OCI-M1 (cell line): ENCODE measurements around the gene CDK5RAP3.
A peak's percentile ranks its signal among the peaks of the same experiment; 100 is the strongest.

Experiments used
- DNase-seq: peaks from one replicate; lab custom pipeline; 2025; lab: John Stamatoyannopoulos, UW

CDK5RAP3 gene

DNA sequence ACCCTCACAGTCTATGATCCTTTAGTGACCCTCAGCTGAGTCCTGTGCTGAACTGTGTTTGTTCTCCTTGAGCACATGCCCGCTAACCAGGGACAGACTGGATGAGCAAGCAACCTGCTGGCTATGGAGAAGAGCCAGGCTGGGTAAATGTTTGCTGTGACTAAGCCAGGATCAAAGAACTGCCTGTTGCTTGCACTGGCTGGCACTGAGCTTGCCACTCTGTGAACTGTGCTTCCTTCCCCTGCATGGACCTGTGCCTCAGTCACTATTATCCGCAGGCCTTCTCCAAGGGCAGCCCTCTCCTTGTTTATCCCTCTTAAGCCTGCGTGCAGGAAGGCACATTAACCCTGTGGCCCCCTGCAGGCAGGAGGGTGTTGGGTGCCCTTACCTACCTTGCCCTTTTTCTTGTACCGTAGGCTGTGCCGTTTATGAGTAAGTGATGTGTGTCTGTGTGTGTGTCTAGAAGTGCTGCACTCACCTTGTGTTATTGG is 22.2 kb upstream of the CDK5RAP3 start:
- no peak for DNase-seq

DNA sequence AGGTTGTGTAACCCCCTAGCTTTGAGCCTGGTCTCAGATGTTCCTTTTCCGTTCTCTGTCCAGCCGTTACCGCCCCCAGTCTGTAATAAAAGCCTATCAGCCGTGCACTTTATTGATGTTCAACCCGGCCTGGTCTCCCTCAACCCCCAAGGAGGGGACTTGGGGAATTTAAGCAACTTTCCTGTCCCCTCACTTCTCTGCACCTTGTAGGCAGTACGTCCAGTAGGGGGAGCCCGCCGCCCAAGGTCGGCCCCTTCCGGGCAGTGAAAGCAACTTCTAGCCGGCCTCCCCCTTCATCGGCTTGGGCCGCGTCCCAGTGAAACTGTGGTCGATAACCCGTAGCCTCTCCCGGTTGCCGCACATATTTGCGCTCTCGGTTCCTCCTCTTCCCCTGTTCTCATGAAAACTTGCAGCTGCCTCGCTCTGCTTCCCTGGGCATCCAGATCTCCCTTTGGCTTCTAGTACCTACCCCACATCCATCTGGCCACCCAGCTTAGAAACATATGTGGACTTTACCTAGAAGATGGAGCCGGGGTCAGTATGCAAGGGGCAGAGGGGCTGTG is 21.6 kb upstream of the CDK5RAP3 start:
- peak; percentile 91 for DNase-seq

DNA sequence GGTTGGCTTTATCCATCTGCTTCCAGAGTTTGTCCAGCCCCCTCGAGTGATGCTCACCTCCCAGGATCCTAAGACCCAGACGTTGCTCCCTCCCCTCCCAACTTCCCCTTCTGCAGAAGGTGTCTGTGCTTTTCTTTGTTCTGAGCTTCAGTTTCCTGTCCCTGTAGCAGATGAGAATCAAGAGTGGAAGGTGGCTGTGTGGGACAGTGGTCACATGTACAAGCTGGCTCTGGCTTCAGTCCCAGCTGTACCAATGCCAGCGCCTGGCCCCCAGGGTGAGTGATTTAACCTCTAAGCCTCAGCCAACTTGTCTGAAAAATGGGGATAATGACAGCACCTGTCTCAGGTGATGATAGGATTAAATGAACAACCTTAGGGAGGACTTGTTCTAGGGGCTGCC is 21.0 kb upstream of the CDK5RAP3 start:
- no peak for DNase-seq

DNA sequence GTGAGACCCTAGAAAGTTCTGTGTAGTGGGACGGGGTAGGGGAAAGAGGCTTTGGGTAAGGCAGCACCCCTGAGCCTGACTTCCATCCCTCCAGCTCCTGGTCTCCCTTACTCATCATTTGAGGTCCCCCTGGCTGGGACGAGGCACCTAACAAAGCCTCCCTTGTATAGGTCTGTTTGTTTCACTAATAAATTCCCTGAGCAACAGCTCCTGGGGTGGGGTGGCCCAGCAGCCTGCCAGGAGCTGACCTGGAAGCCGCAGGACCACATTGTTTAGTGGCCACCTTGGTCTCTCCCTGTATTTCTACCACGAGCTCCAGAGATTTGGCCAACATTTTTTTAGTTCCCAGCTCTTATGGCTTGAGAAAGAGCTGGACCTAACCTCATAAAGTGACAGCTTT is 20.5 kb upstream of the CDK5RAP3 start:
- no peak for DNase-seq

DNA sequence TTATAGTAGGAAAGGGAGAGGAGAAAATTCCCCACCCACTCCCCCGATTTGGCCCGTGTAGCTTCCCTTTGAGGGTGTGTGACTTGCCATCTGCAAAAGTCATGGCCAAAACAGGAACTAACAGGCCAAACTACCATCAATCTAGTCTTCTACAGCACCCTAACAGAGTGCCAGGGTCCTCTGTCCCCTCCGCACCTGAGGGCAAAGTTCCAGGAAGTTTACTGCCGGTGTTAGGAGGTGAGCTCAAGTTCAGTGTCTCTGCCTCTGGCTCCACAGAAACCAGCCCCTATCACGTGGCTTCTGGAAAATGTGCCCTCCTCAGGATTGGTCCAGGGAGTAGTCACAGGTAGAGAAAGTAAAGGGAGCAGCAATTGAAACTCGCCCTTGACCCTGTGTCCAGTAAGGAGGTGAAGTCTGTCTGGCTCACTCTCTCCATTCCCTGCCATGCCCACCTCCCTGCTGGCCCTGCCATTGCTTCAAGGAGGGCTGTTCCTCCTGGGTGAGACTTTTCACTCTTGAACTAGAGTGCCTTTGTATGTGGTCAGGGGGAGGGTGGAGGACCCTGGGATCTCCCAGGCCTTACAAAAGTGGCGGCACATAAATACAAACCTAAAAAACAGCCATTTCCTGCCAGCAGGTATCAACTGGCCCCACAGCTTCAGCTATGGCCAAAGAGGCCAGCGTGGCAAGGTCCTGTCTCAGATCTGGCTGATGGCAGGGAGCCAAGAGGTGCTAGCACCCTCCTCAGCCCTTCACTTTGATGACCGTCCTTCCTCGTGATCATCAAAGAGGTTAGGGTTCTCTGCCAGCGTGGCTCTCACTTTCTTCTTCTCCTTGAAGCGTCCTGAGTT is 18.5 kb upstream of the CDK5RAP3 start:
- DNase-seq = no peak

DNA sequence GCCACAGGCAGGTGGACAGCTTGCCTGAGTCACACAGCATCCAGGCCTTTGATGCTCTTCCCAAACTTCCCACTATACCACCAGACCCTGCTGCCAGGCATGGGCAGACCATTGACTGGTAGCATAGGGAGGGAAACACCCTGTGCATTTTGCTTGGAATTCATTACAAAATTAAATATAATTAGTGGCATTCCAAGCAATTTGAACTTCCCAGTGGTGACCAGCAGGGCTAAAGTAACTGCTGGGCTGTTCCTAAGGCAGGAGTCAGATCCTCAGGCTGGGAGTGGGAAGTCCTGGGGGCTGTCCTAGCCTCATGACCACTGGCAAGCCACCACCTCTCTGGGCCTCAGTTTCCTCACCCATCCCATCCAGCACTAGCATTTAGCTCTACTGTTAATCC is 17.0 kb upstream of the CDK5RAP3 start:
- DNase-seq = no peak

DNA sequence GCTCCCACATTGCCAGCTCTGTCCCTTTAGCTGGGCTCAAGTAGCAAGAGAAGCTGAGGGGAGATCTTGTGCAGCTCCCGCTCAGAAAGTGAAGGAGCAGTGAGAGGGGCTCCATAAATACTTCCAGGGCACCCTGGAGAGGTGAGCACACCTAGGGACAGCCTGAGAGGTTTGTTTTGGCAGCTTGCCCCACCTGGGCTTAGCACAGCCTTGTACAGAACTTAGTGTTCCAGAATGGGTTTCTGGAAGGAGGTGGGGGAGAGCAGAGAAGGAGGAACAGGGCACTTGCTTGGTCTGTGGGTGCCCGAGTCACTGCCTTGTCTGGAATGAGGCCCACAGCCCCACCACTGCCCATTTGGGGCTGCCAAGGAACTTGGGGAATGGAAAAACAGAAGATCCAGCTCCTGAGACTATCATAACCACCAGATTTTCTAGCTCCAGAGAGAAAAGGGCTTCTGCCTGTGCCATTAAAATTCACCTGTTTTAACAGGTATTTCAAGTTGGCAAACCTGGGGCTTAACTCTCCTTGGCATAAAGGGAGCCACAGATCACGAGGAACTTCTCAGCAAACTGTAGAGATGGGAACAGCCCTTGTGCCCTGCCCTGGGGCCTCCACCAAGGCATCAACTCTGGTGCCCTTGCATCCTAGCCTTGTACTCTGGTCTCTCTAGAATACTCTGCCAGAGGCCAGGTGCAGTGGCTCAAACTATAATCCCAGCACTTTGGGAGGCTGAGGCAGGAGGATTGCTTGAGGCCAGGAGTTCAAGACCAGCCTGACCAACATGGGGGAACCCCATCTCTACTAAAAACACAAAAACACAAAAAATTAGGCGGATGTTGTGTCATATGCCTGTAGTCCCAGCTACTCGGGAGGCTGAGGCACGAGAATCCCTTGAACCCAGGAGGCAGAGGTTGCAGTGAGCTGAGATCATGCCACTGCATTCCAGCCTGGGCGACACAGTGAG is 15.1 kb upstream of the CDK5RAP3 start:
- DNase-seq = no peak

DNA sequence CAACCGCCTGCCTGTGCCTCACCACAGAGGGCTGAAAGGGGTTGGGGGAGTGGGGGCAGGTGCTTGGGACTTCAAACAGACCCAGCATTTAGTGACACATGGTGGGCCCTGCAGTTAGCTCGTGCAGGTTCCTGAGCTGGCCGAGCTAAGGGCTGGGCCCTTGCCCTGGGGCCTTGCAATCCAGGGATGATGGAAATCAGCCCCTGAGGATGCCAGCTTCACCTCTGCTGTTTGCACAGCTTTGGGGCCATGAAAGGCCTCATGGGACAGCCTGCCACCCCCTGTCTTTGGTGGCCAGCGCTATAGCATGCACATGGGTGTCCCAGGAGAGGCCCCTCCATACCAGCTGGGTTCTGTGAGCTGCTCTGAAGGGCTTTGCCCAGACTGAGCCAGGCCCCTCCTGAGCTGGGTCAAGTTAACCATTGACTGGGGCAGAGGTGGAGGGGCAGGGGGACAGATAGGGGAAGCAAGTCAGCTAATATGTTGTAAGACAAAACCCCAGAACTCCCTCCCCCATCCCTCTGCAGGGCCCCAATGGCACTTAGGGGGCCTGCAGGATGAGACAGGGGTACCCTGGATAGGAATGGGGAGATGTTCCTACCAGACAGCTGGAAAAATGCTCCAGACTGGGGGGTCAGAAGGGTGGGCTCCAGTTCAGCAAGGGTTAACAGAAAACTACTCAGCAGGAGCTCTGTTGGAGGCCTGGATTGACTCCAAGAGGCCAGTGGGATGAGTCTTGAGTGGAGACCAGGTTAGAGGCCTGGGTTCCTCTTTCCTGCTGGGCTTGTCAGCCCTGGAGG is 13.9 kb upstream of the CDK5RAP3 start:
- DNase-seq = no peak

DNA sequence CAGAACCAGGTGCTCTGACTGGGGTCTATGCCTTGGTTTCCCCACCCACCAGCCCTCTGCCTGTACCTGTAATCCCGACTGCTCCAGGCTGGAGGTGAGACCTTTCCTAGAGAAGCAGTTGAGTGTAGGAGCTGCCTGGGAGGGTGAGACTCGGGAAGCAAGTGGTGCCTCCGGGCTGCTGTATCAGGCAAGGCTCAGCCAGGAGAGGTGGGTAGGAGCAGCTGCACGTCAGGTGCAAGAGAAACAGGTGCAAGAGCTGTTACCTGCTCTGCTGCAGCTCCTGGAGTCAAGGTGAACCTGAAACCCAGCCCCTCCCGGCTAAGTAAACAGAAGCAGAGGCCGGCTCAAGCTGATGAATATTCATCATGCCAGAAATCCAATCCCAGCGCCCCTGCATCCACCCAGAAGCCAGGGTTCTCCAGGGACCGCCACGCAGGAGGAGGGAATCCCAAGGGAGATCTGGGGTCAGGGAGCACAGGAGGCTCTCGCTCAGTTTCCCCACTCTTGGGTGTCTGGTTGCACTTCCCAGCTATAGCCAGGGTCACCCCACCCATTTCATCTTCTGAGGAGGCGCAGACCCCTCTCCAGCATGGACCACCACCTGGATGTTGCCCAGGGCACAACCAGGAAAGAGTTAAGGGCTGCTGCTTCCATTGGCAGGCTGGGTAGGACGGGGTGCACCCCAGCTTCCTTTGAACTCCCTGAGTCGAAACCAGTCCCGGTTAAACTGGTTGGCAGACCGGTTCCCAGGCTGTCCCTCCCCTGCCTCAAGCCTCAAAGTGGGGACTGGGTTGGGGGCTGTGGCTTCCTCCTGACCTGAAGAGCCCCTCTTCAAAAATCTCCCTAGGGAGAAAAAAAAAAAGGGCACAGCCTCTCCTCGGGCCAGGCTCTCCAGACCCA is 13.1 kb upstream of the CDK5RAP3 start, which contains the start of gene PRR15L:
TSS of gene PRR15L (minus strand) at position 293 of the 900 bp plus-strand sequence. CDS start 4,649 bp downstream, outside the sequence.
- no peak for DNase-seq

DNA sequence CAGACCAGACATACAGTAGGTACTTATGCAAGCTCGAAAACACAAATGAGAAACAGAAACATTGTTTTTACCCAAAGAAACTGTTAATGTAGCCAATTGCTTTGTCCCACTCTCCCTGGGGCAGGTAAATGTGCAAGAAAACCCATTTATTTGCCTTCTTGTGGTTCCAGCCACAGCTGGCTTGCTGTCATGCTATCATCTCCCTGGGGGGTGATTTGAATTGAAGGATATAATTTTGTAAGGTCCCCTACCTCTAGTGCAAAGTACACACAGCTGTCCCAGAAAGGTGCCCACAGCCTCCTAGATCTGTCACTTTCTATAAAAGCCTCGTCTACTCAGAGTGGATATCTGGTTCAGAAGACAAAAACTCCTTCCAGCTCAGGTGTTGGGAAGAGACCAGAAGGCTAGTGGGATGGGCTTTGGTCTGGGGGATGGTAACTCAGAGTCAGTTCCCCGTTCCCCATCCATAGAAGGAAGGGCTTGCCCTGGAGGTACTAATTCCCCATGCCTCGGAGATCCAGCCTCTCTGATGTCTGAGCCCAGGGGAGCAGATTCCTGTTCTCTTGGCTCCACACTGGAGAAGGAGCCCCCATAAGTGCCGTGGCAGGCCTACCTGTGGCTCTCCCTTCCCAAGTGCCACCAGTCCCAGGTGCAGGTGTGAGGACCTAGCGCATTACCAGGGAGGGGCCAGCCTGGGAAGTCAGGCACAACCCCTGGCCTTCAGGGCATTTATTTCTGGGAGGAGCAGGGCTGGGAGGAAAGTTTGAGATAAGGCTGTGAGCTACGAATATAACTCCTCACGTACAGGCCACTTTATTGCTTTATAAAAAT is 10.9 kb upstream of the CDK5RAP3 start:
- DNase-seq = no peak

DNA sequence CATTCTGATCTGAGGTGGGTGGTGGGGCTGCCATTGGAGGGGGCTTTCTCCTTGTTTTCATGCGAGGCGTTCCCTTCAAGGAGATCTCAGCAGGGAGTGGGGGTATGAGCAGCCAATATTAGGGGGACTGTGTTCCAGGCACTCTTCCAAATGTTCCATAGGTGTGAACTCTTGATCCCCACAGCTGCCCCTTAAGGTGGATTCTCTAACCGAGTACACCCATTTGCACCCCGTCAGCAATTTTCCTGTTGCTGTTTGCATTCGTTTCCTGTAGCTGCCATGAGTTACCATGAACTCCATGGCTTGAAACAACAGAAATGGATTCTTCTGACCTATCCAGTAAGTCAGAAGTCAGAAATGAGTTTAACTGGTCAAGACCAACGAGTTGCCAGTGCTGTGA is 9.5 kb upstream of the CDK5RAP3 start:
- no peak for DNase-seq

DNA sequence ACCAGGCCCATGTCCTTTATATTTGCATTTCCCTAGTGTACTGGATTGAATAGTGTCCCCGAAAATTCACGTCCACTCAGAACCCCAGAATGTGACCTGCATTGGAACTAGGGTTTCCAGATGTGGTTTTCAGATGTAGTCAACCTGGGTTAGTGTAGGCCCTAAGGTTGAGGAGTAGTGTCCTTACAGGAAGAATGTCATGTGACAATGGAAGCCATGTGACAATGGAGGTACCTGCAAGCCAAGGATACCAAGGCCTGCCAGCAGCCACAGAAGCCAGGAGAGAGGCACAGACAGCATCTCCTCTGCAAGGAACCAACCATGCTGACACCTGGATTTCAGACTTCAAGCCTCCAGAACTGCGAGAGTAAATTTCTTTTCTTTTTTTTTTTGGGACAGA is 8.0 kb upstream of the CDK5RAP3 start:
- DNase-seq = no peak

DNA sequence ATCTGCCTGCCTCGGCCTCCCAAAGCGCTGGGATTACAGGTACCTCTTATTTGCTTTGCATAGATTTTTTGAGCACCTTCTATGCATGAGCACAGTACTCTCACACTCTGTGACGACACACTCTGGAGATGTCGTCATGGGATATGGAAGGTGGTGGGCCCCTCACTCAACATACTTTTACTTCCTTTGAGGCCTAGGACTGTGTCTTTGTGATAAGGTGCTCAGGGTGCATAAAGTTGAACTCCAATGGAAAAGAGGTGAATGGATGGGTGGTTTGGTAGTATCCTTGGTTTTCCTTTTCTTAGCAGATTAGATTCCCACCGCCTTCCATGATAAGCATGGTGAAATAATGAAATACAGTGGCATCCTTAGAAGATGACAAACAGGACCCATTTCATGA is 6.1 kb upstream of the CDK5RAP3 start:
- DNase-seq = no peak

DNA sequence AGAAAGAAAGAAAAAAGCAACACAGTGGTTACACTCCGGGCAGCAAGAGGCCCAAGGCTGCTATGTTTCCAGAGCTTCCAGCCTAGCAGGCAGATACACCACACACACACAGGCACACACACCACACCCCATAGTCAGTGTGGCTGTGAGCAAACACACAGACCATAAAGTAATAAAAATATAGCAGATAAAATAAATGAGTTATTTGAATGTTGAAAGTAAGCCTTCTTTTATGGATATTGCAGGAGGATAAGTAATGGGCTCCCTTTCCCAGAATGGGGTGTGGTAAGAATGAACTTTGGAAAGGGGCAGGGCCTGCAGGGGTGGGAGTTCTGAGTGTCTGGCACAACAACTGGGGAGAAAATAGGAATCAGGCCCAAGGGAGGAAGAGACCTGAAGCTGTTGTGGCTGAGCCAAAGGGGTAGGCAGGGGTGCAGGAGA is 4.8 kb upstream of the CDK5RAP3 start:
- no peak for DNase-seq

DNA sequence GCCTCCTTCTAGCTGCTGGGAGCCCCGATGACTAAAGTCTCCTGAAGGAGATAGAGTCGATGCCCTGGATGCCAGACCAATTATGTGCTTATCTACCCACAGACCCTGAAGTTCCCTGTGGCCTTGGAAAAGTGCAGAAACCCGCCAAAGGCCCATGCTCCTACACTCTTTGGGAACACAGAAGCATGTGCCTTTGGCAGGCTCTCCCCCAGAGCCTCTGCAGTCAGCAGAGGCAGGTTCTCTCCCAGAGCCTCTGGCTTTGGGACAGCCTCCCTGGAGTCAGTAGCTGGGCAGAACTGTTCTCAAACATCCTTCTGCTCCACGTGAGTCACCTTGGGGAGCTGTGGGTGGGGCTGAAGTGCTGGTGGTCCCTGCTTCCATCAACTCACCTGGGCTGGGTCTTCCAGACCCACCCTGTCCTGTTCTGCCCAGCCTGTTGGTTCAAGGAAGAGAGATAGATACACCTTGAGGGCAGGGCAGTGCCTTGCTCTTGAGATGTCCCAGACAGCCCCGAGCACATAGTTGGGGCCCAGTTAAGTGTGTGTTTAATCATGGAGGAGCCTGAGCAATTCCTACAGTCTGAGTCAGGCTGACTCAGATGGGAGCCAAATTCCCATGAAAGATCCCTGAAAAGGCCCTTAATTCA is 3.2 kb upstream of the CDK5RAP3 start:
- no peak for DNase-seq

DNA sequence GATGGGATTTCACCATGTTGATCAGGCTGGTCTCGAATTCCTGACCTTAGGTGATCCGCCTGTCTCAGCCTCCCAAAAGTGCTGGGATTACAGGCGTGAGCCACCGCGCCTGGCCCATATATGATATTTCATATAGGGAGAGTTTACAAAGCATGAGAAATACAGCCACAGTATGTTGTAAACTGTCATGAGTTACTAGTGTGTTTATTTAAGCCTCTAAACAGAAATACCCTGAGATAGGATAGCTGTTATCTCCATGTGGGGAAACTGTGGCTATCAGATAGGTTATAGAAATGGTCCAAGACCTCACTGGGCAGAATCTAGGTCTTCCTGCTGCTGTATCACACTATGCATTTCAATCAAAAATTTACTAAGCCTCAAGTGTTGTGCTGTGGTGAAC is 2.1 kb upstream of the CDK5RAP3 start:
- DNase-seq = no peak

DNA sequence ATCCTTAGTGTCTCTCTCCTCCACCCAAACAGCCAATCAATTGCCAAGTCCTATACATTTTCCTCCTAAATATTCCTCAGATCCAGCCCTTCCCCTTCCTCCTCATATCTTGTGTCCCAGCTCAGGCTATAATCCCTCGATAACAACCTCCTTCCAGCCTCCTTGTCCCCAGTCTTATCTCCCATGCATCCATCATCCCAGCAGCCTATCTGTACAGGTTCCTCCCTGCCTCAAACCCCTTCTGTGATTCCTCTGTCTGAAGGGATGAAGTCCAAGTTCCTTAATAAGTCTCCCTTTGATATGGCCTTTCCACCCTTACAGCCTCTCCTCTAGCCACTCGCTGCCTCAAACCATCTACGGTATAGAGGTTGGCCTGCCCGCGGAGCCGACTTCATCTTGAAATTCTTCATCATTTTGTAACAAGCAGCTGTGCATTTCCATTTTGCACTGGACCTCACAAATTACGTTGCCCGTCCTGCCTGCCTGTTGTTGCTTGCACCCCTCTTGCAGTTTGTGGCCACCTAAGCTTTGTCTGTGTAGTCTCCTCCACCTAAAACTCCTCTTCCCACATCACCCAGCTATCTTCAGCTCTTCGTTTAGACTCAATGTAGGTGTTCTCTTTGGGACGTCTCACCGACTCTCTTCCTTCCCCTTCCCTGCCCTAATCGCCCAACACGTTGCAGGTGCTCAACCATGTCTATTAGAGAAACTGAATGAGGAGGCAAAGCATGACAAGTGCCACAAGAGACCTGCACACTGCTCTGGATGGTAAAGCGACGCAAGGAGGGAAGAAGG is 786 bp upstream of the CDK5RAP3 start:
- no peak for DNase-seq

DNA sequence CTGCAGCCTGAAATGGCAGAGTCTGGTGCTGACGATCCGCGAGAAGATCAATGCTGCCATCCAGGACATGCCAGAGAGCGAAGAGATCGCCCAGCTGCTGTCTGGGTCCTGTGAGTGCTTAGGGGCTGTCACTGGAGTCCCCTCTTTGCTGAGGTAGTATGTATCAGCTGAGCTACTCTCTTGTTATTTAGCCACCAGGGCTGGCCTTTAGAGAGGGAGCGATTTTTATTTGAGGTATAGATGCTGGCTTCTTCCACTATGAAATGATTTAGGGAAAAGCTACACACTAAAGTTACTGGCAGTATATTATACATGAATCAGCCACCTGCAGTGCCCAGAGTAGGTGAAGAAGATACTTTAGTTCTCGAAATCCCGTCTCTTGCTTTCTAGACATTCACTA is 2.6 kb downstream of the CDK5RAP3 start:
- DNase-seq = no peak
